Transverse colon (tissue), 4 donors: Measurements from ENCODE around the gene COPS8. TPM values are rescaled to one million over a fixed set of nuclear protein-coding genes. Genes with fewer than 3 reads are reported as not detected.

Experiments used
- DNase-seq: peaks from one replicate; pipeline ENCODE4 v3.0.0-alpha.2; 2019
- H3K27ac ChIP-seq, 4 donors: fragments of 200-600 bp; sonication (generic); 2 replicates each; pipeline ENCODE4 v1.5.1; 2016 to 2018; ENCODE audit warnings: inconsistent platforms in 4 of 4
- H3K27me3 ChIP-seq: fragments of 200-600 bp; sonication (generic); 2 replicates; pipeline ENCODE4 v1.5.1; 2017; ENCODE audit warnings: inconsistent platforms
- H3K36me3 ChIP-seq, 4 donors: fragments of 200-600 bp; sonication (generic); 2 replicates each; pipeline ENCODE4 v1.5.1; 2017 to 2019; ENCODE audit warnings: inconsistent platforms in 4 of 4
- H3K4me1 ChIP-seq, 4 donors: fragments of 200-600 bp; sonication (generic); 2 replicates each; pipeline ENCODE4 v1.5.1; 2017 to 2020; ENCODE audit warnings: inconsistent platforms in 4 of 4
- H3K4me3 ChIP-seq, 4 donors: fragments of 200-600 bp; sonication (generic); 1 replicate in 1 of 4; 2 replicates in 3 of 4; pipeline versions ENCODE4 v1.5.1 to v1.6.1; 2017 to 2019; ENCODE audit warnings: inconsistent platforms in 4 of 4
- H3K9me3 ChIP-seq, 2 donors: fragments of 200-600 bp; sonication (generic); 2 replicates each; pipeline ENCODE4 v1.5.1; 2017 to 2019; ENCODE audit warnings: inconsistent platforms in 2 of 2
- CTCF ChIP-seq, 5 experiments: fragments of 200-600 bp in 3 of 5; fragments of 450-650 bp in 2 of 5; sonication (generic) in 3 of 5; IDR thresholded peaks; 1 replicate in 2 of 5; 2 replicates in 3 of 5; pipeline ENCODE4 v1.5.1; 2016 to 2017; ENCODE audit warnings: antibody characterized with exemption in 5 of 5, inconsistent platforms in 3 of 5, mild to moderate bottlenecking in 2 of 5, moderate library complexity in 1 of 5
- EP300 ChIP-seq: sonication (generic); formaldehyde crosslinking; IDR thresholded peaks from one replicate; pipeline ENCODE4 v1.6.1; 2017; ENCODE audit warnings: antibody characterized with exemption, low read depth
- POLR2A ChIP-seq: fragments of 450-650 bp; IDR thresholded peaks from one replicate; pipeline ENCODE4 v1.6.1; 2016; ENCODE audit warnings: antibody characterized with exemption, mild to moderate bottlenecking, moderate library complexity
- POLR2AphosphoS5 ChIP-seq, 3 donors: sonication (generic); formaldehyde crosslinking; IDR thresholded peaks; one replicate each; pipeline ENCODE4 v1.6.1; 2016; ENCODE audit warnings: antibody characterized with exemption in 3 of 3
- WGBS, 2 donors: methylation state at CpG; one replicate each; pipeline ENCODE4 v1.1.5; 2018; ENCODE audit warnings: low coverage in 1 of 2; 5-methylcytosine and 5-hydroxymethylcytosine counted together
- in situ Hi-C, 4 donors: fragments of 200-750 bp; cut with MboI; loops; one replicate each; pipeline versions ENCODE4 v1.15.0 to v1.15.1; 2017; ENCODE audit warnings: low sequenced_read_pairs in 3 of 4, low pct_ligation_motif_present in 1 of 4, low pct_unique_long_range_greater_than_20kb in 1 of 4
- intact Hi-C: fragments of 100-400 bp; cut with DNase I; formaldehyde crosslinking; loops from one replicate; pipeline ENCODE4 v1.15.1; 2023; ENCODE audit warnings: low total_unique reads
- total RNA-seq, 4 donors: library from RNA; depleted of rRNA; stranded (reverse); fragments of >200 nt; gene quantifications; one replicate each; pipeline ENCODE4 v1.1.0, GENCODE V29; 2016

COPS8 gene
- total RNA-seq, 4 donors from 2014 or later: 10.3 to 43.0 (median 35.4) TPM

GRCh38 chr2:237148624-237149023 is 62.9 kb downstream of the COPS8 start:
- intact Hi-C loops: no loop called here
- H3K27ac ChIP-seq: no peak overlapping the region
- no peak for DNase-seq
- no peak overlapping the region for H3K4me3 ChIP-seq
- H3K9me3 ChIP-seq: peaks cover 15 to 19% of the 10 kb centered on the region in 2 donors
- H3K36me3 ChIP-seq: no peaks in the 10 kb centered on the region
- no peaks in the 10 kb centered on the region for H3K27me3 ChIP-seq
- in situ Hi-C loops: no loop called here
- TF ChIP-seq POLR2A (no peak), CTCF (IDR thresholded peaks at IDR 0.05) (no peak), EP300 (no peak), POLR2AphosphoS5 (IDR thresholded peaks at IDR 0.05) (no peak)
- no peaks in the 10 kb centered on the region for H3K4me1 ChIP-seq
- whole genome bisulfite sequencing, 2 donors: 83 to 86% methylated on average over 1 to 4 of the region's 4 CpGs

- in situ Hi-C loops: no loop called here
- peaks cover 15 to 19% of the 10 kb centered on the region in 2 donors for H3K9me3 ChIP-seq
- no peaks in the 10 kb centered on the region for H3K4me1 ChIP-seq
- no peaks in the 10 kb centered on the region for H3K27me3 ChIP-seq
- H3K4me3 ChIP-seq: no peak overlapping the region
- no peak overlapping the region for H3K27ac ChIP-seq
- WGBS, 2 donors: 0 to 58% methylated on average over 1 to 4 of the region's 4 CpGs
- no peak for DNase-seq
- intact Hi-C loops: no loop called here
- TF ChIP-seq CTCF (IDR thresholded peaks at IDR 0.05) (no peak), POLR2AphosphoS5 (IDR thresholded peaks at IDR 0.05) (no peak), EP300 (no peak), POLR2A (no peak)
- no peaks in the 10 kb centered on the region for H3K36me3 ChIP-seq
These were observed 63.7 kb downstream of the COPS8 start for GRCh38 chr2:237149425-237149824.
